HG03045 (cell line): ENCODE measurements around the gene HAUS6.
"Not testable (repeated sequence)": the region's sequence is repeated elsewhere in the genome, so short reads cannot be mapped to it uniquely, and the experiment has no call there.

ENCODE experiments used
- ATAC-seq: cut with Tn5 transposase; IDR thresholded peaks from one replicate; pipeline ENCODE4 v1.9.1; 2021; ENCODE audit warnings: mild to moderate bottlenecking, moderate library complexity; ENCODE audit not compliant: unreplicated experiment

Gene HAUS6

GRCh38 chr9:19036611-19037010, 66.1 kb downstream of the HAUS6 start:
- ATAC-seq = no peak

DNA sequence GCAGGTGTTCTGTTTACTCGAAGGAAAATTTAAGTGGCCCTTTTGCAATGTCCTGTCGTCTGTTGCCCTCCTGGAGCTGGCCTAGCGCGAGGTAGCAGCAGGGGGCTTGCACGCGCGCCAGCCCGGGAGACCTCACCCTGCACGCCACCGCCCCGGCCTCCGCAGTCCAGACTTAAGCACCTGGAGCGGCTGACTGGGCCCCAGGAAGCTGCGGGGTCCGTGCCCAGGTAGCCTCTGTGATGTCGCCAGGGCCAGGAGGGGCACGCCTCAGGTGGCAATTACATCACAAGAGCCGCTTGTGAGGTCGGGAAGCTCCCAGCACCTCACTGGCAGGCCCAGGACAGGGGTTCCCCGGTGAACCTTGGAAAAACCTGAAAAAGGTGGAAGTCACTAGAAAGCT, 69.7 kb downstream of the HAUS6 start, which contains the start of gene SAXO1:
SAXO1 (minus strand) TSS at position 195 of the 400 bp plus-strand sequence. CDS start 301 bp downstream, outside the sequence.
- ATAC-seq = no peak

DNA sequence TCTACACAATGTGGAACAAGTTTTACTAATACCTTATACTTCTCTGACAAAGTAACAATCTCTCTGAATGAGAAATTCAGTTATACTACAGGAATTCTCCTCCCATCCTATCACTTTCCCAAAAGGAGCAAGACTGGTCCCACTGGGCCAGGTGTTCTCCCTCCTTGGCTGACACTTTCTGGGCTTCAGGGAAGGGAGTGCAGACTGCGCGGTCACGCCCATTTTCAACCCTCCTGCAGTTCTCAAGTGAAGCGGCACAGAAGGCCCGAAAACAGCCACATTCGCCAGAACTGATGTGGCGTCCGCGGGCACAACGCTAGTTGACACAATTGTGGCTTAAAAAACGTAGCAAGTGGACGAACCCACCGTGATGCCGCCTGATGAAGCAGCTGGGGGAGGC, 70.3 kb downstream of the HAUS6 start:
- ATAC-seq = no peak

DNA sequence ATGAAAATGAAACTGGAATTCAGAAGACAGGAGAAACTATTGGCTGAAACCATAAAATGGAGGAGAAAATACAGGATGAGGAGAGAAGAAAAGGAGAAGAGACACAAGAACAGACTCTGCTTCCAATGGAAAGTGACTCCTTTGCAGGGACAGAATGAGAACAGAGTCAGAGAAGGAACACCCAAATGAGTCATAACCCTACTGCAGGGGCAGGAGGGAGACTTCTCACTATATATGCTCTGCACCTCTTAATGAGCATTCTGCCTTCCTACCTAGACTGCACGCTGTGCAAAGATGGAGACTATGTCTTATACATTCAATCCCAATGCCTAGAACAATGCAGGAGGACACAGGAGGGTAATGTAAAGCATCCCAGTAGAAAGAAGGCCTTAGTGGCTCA, 71.8 kb downstream of the HAUS6 start:
- peak; percentile 68 for ATAC-seq

GRCh38 chr9:19028835-19029451, 73.8 kb downstream of the HAUS6 start:
- ATAC-seq = peak; percentile 54

DNA sequence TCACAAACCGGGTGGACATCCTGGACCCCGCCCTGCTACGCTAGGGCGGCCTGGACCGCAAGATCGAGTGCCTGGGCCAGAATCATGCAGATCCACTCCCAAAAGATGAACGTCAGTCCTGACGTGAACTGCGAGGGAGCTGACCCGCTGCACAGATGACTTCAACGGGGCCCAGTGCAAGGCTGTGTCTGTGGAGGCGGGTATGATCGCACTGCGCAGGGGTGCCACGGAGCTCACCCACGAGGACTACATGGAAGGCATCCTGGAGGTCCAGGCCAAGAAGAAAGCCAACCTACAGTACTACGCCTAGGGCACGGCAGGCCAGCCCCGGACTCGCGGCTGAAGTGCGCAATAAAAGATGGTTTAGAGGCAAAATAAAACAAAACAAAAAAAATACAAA, 74.9 kb downstream of the HAUS6 start:
- no peak for ATAC-seq

- ATAC-seq = no peak
These were observed 76.3 kb downstream of the HAUS6 start for GRCh38 chr9:19026375-19026774.

DNA sequence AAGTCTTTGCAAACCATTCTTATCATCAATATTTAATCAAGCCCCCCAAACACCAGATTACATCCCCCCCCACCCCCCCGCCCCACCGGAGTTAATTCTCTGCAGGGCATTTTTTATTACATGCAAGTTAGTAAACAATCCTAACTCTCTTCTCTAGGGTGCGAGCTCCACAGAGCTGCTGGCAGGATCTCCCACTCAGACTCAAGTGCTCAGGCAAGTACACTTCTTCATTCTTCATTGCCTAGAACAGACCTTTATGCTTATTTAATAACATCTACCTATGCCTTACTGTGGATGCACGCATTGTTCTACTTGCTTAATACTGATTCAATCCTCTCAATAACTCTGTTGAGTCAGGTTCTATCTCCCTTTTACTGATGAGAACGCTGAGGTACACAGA, 79.6 kb downstream of the HAUS6 start:
- ATAC-seq = no peak

GRCh38 chr9:19022206-19022605, 80.5 kb downstream of the HAUS6 start:
- ATAC-seq = peak; percentile 65

DNA sequence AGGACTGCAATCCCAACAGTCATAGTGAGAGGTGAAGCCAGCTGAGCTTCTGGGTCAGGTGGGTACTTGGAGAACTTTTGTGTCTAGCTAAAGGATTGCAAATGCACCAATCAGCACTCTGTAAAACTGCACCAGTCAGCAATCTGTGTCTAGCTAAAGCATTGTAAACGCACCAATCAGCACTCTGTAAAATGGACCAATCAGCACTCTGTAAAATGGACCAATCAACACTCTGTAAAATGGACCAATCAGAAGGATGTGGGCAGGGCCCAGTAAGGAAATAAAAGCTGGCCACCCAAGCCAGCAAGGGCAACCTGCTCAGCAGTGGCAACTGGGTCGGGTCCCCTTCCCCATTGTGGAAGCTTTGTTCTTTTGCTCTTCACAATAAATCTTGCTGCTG, 81.1 kb downstream of the HAUS6 start:
- ATAC-seq = not testable (repeated sequence)

DNA sequence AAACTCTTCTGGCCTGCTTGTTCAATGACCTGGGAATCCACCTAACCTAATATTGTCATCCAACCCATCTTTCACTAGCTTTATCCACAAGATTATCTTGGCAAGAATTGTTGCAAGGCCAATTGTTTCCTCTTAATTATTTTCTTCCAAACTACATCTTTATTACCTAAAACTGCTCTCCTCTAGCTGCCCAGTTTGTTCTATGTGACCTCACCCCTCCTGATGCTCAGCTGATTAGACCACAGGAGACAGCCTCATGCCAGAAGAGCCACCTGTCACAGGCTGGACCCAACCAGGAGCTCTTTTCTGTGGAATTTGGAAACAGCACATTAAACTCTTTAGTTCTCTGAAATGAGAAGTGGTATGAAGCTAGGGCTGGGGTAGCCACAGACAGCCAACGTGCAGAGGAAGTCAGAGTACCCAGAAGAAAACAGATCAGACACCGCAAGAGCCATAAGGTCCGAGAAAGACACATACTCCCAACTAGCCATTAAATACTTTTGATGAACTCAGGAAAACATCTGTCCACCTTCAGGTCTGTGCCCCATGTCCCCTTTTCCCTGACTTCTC, 81.7 kb downstream of the HAUS6 start:
- no peak for ATAC-seq

DNA sequence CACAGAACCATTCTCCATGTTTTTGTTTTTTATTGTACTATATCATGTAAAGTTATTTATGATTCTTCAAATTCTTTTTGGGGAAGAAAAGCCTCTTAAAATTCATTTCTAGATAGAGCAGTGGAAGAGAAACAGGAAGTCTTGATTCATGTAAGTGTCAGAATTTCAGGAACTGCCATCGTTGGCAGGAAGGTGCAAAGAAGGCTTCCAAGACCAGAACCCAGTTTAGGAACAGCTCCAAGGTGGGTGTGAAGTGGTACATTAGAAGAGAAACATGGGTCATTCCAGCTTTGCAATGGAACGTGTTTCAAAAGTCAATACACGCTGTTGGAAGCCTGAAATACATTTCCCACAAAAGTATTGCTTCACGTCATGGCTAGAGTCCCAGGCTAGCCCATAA, 84.5 kb downstream of the HAUS6 start:
- ATAC-seq = no peak

GRCh38 chr9:19009391-19009965, 93.2 kb downstream of the HAUS6 start:
- ATAC-seq = no peak
